ENCODE data around the gene ADGRL3.
"Not testable (repeated sequence)": the region's sequence is repeated elsewhere in the genome, so short reads cannot be mapped to it uniquely, and the experiment has no call there.

The ADGRL3 gene

GRCh38 chr4:61896634-61897033, 696.5 kb downstream of the ADGRL3 start:
- DNase-seq (ENCODE audit: low read depth in 3 of 3), result no peak

DNA sequence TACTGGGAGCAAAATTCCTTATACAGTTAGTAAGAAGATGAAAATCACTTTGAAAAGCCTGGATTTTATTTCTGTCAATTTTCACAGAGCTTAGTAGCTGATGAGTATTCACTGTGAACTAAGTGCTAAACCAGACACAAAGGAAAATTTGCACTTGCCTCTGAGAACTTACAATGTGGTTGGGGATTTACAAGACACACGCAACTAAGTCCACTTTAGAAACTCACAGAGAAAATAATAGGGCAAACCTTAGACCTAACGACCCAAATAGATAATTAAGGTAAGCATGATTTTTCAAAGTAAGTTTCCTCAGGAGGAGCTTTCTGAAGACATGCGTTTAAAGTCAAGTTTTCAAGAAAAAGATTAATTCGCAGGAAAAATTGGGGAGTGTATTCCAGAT, 708.9 kb downstream of the ADGRL3 start:
- no peak for DNase-seq (ENCODE audit: low read depth in 3 of 3)

- DNase-seq (ENCODE audit: low read depth in 3 of 3), result no peak
Measured at GRCh38 chr4:61911313-61911756, 711.2 kb downstream of the ADGRL3 start.

DNA sequence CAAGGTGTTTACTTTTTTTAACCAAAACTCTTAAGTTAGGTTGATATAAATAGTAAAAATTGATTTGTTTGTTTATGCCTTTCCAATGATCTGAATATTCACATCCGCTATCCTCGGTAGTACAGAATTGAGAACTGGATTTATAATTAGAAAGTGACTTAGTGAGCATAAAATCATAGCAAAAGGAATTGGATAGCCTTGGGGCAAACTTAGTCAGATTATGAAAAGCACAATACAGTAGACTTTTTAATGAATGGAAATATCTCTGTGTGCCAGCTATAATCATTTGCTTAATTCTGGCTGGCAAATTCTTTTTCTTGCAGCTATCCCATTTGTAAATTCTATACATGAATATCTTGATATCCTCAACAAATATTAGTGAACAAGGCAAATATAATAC, 713.5 kb downstream of the ADGRL3 start:
- DNase-seq (ENCODE audit: low read depth in 3 of 3), result no peak

DNA sequence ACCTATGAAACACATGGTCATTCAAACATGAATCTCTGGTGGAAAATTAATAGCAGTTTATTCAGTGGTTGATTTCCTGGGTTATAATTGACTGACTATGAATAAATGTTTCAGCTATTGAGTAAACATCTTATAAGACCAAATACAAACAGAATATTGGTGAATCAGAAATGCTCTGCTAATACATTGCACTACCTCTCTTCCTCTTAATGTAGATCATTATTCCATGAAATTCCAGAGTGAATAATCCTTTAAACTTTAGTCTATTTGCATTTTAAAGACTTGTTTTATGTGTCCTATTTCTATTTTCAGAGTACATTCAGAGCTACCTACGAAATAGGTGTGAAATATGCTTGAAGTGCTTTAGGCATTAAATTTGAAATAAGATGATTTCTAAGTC, 715.4 kb downstream of the ADGRL3 start:
- DNase-seq (ENCODE audit: low read depth in 3 of 3), result no peak

GRCh38 chr4:61918507-61918906, 718.4 kb downstream of the ADGRL3 start:
- no peak for DNase-seq (ENCODE audit: low read depth in 3 of 3)

DNA sequence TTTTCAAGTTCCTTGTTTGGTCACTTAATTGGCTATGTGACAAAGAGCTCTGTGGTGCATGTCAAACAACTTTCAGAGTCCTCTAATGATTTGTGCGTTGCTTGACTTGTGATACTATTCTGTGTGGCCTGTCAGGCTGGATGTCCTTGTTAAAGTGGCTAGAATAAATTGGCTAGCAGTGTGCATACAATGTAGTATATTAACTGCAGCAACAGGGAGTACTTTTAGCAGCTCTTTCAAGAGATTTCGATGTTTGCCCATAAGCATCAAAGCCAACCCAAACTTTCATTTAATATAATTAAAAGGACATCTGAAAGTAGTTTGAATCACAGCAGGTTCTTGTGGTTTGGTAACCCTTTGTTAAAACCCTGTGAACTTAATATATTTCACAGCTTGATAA, 718.9 kb downstream of the ADGRL3 start:
- no peak for DNase-seq (ENCODE audit: low read depth in 3 of 3)

DNA sequence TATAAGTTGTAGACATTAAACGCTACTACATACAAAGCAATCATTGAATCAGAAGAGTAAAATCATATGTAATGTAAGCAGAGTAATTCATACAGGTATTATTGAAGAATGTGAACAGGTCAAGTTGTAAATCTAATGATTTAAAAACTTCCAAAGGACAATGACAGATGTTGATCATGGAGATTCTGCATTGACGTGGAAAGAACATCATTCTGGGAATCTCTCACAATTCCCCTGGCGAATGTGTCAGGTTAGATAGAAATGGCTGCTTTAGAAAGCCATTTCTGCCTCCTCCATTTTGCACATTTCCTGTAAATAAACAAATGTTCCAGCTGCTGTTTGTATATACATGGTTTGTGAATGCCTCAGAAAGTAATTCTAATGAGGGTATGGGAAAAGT, 719.4 kb downstream of the ADGRL3 start:
- no peak for DNase-seq (ENCODE audit: low read depth in 3 of 3)

DNA sequence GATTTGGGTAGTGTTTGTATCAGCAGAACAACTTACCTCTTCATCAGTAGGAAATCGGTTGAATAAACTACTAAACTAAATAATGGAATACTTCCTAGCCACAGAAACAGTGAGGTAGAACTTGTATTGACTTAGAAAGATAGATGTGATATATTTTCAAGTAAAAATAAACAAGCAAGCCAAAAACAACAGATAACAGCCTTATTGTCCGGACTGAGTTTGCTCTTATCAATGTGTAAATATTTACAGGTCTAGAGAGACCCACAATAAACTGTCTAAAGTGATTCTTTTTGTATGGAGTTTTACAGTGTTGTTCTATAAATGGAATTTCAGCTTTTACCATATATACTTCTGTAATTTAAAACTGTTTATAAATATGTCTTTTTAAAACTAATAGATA, 721.8 kb downstream of the ADGRL3 start:
- DNase-seq (ENCODE audit: low read depth in 3 of 3), result no peak

GRCh38 chr4:61922766-61923165, 722.6 kb downstream of the ADGRL3 start:
- DNase-seq (ENCODE audit: low read depth in 3 of 3), result no peak

GRCh38 chr4:61923179-61923578, 723.1 kb downstream of the ADGRL3 start:
- DNase-seq (ENCODE audit: low read depth in 3 of 3), result no peak

DNA sequence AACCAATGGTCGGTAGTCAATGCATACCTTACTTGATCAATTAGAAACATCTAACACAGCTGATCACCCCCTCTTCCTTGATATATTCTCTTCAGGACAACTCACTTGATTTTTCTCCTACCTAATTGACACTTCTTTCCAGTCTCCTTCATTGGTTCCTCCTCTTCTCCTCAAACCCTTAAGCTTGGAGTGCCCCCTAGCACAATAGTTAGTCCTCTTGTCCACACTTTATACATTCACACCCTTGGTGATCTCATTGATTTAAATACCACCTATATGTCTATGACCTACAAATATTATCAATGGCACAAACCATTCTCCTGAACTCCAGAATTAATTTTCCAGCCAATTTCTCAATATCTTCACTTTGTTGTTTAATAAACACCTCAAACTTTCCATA, 724.0 kb downstream of the ADGRL3 start:
- DNase-seq (ENCODE audit: low read depth in 3 of 3), result no peak

DNA sequence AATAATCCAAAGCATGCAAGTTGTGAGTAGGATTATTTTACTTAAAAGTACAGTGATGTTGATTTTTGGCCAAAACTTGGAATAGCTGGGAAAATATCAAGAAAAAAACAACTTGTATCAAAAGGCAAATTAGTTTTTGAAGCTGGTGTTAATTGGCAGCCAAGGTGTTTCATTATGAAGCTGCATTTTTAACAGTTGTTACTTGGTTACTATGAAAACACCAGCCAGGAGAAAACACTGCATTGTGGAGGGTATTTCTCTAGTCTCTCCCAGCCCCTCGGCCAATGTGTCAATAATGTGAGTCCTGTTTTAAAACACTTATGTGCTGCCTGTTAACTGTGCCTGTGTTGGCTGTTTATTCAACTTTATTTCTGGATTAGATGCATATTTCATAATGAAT, 733.4 kb downstream of the ADGRL3 start:
- DNase-seq (ENCODE audit: low read depth in 3 of 3), result no peak

- DNase-seq (ENCODE audit: low read depth in 3 of 3), result no peak
Measured at GRCh38 chr4:61934198-61934597, 734.1 kb downstream of the ADGRL3 start.

- DNase-seq (ENCODE audit: low read depth in 3 of 3), result no peak
Measured at GRCh38 chr4:61938250-61938846, 738.2 kb downstream of the ADGRL3 start.

- no peak for DNase-seq (ENCODE audit: low read depth in 3 of 3)
Measured at GRCh38 chr4:61950625-61951024, 750.5 kb downstream of the ADGRL3 start.

DNA sequence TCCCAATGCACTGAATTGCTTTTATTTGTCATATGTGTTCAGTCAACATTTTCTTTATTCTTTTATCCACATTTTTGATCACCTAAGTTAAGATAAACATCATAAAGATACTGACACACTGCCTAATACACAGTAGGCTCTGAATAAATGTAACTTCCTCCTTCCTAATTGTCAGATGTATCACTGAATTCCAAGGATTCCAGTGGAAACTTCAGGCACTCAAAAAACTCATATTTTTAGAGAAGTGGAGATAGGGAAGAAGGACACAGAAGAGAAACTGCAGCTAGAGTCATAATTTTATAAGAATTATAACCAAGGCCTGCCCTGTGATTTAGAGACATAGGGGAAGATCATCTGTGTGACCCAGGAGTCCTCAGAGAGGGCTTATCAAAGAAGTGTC, 753.3 kb downstream of the ADGRL3 start:
- DNase-seq (ENCODE audit: low read depth in 3 of 3), result no peak

GRCh38 chr4:61958591-61958990, 758.5 kb downstream of the ADGRL3 start:
- no peak for DNase-seq (ENCODE audit: low read depth in 3 of 3)

- DNase-seq (ENCODE audit: low read depth in 3 of 3), result no peak
Measured at GRCh38 chr4:61959087-61959486, 759.0 kb downstream of the ADGRL3 start.

DNA sequence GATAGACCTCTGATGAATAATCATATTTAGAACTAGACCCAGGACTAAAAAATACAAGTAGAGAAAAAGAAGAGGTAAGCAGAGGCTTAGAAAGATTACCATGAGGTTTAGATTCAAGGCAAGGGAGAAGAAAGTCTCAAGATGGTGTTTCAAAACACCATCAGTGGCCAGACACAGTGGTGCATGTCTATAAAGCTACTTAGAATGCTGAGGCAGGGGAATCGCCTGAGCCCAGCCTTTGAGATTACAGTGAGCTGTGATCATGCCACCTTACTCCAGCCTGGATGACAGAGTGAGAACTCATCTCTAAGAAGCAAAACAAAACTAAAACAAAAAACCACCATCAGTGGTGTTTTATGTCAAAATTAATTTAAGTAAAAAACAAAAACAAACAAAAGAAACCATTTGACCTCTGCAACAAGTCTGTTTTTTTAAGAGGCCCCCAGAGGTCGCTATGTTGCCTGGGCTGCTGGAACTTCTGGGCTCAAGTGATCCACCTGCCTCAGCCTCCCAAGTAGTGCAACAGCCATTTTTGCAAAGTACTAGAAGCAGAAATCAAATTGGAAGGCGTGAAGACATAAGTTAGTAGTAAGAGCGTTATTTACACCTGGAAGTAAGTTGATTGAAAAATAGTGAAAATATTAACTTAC, 784.3 kb downstream of the ADGRL3 start:
- DNase-seq (ENCODE audit: low read depth in 3 of 3), result no peak

DNA sequence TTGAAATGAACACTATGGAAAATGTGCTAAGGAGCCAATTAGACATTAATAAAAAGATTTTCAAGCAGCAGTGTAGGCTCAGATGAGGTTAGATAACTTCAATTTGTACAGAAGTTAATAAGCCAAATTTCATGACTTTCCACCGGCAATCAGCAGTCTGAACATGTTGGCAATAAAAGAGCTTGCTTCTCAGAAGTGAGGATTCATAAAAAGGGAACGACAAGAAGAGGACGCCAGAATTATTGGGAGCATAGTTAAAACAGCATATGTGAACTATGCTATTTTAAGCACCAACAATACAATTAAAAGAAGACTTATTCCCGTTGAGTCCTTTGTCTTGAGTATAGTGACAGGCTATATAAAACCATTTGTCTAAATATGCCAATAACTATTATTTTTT, 785.3 kb downstream of the ADGRL3 start:
- no peak for DNase-seq (ENCODE audit: low read depth in 3 of 3)

DNA sequence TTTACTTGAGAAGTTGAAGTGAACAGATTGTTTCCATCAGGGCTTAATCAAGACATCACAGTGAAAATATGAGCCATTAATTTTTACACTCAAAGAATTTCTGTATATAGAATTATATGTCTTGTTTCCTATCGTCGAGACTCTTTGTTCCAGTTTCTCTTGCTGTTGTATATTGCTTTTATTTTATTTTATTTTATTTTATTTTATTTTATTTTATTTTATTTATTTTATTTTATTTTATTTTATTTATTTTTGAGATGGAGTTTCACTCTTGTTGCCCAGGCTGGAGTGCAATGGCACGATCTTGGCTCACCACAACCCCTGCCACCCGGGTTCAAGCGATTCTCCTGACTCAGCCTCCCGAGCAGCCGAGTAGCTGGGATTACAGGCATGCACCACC, 786.8 kb downstream of the ADGRL3 start:
- not testable (repeated sequence) for DNase-seq (ENCODE audit: low read depth in 3 of 3)

DNA sequence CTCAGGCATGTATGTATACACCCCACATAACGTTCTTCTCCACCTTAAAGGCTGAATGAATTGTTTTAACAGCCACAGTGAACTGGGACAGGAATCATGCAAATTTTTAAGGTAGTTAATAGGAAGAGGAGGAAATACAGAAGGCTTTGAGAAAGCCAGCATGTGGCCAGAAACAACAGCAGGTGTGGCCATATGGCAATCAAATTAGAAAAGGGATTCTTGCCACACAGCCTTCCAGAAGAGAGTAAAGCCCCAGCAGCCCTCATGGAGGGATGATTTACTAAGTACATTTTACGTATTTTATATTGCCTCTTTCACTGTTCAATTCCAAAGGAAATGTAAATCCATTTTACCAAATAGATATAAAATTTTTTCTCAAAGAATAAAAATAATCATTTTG, 792.2 kb downstream of the ADGRL3 start:
- no peak for DNase-seq (ENCODE audit: low read depth in 3 of 3)

- no peak for DNase-seq (ENCODE audit: low read depth in 3 of 3)
Measured at GRCh38 chr4:61994036-61994435, 793.9 kb downstream of the ADGRL3 start.

All from stimulated activated CD4-positive, alpha-beta T cell treated with anti-CD3 and anti-CD28 coated beads, TNF-alpha, amount 100 ng/mL, for 4 hours (primary cell).